Measurements from ENCODE around the gene SERTAD3. TPM values are rescaled to one million over a fixed set of nuclear protein-coding genes. Genes with fewer than 3 reads are reported as not detected.

Gene SERTAD3
- total and polyA plus RNA-seq, 2 donors (not counting 3 experiments of a cell fraction or from before 2014, with no cell fraction given), result 13.3 to 29.9 TPM

DNA sequence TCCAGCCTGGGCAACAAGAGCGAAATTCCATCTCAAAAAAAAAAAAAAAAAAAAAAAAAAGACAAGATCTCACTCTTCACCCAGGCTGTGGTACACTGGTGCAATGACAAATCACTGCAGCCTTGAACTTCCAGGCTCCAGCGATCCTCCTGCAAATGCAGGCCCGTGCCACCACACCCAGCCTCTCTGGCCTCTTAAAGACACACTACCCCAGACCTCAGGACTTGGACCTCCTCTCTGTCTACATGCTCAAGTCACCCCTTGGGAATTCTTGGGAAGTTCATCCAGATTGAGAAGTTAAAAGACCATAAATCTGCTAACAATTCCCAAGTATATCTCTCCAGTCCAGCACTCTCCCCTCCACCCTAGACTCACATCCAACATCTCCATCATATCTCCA, 43.6 kb downstream of the SERTAD3 start:
- no peaks in the 10 kb centered on the region for H3K9me3 ChIP-seq (replicated peaks; ENCODE audit: control insufficient read depth, insufficient read depth, low read length)
- no peak overlapping the region for H2AFZ ChIP-seq (ENCODE audit: low read depth, low read length)
- FAIRE-seq (no peak), DNase-seq (ENCODE audit: low read depth, low spot score) (no peak)
- H3K79me2 ChIP-seq (ENCODE audit: control insufficient read depth, insufficient read depth, low read length), result no peaks in the 10 kb centered on the region
- H3K27ac ChIP-seq (ENCODE audit: insufficient read depth, low read depth, low read length), result no peak overlapping the region
- POLR2A ChIA-PET, result no interaction called here
- H4K20me1 ChIP-seq (replicated peaks; ENCODE audit: control insufficient read depth, extremely low read depth, insufficient read depth, low read length), result no peaks in the 10 kb centered on the region
- no peak overlapping the region for H3K9ac ChIP-seq (replicated peaks; ENCODE audit: extremely low read depth, insufficient read depth, low read length)
- CTCF ChIA-PET, result no interaction called here
- H3K27me3 ChIP-seq (ENCODE audit: control insufficient read depth in 2 of 2, insufficient read depth in 2 of 2, low read length in 2 of 2), result no peaks in the 10 kb centered on the region
- intact Hi-C loops (cut with micrococcal nuclease) (loop anchor here (5.0 kb wide), 3 partner anchors 33 to 308 kb away; partner anchors contain the start of genes C19orf47, PLD3 and ZNF780A), dilution Hi-C loops (cut with MboI; ENCODE audit: extremely low pct_ligation_motif_present, low sequenced_read_pairs) (no loop called here)
- no peaks in the 10 kb centered on the region for H3K36me3 ChIP-seq (ENCODE audit: control insufficient read depth in 2 of 2, extremely low read depth in 1 of 2, insufficient read depth in 2 of 2, low read length in 2 of 2)
- H3K4me1 ChIP-seq (ENCODE audit: control insufficient read depth, extremely low read depth, insufficient read depth, low read length), result peaks cover 2% of the 10 kb centered on the region
- H3K9me1 ChIP-seq (replicated peaks; ENCODE audit: control insufficient read depth, extremely low read depth, insufficient read depth, low read length), result no peaks in the 10 kb centered on the region
- TF ChIP-seq EZH2 (IDR thresholded peaks at IDR 0.05; ENCODE audit: borderline replicate concordance, low read depth, low read length, severe bottlenecking), result no peak
- TF ChIP-seq JUN (IDR thresholded peaks at IDR 0.05; ENCODE audit: borderline replicate concordance, insufficient read depth, insufficient read length, low read depth), result no peak
- TF ChIP-seq GATA2 (IDR thresholded peaks at IDR 0.05; ENCODE audit: insufficient read depth, insufficient read length, low read depth, low read length), result no peak
- no peak for TF ChIP-seq POLR2AphosphoS5 (IDR thresholded peaks at IDR 0.05; ENCODE audit: insufficient read depth, low read depth, low read length)
- no peak for TF ChIP-seq FOS (IDR thresholded peaks at IDR 0.05; ENCODE audit: borderline replicate concordance, insufficient read depth, low read length)
- TF ChIP-seq MYC (IDR thresholded peaks at IDR 0.05; ENCODE audit: low read depth, low read length), result no peak
- TF ChIP-seq, protein P1, sequence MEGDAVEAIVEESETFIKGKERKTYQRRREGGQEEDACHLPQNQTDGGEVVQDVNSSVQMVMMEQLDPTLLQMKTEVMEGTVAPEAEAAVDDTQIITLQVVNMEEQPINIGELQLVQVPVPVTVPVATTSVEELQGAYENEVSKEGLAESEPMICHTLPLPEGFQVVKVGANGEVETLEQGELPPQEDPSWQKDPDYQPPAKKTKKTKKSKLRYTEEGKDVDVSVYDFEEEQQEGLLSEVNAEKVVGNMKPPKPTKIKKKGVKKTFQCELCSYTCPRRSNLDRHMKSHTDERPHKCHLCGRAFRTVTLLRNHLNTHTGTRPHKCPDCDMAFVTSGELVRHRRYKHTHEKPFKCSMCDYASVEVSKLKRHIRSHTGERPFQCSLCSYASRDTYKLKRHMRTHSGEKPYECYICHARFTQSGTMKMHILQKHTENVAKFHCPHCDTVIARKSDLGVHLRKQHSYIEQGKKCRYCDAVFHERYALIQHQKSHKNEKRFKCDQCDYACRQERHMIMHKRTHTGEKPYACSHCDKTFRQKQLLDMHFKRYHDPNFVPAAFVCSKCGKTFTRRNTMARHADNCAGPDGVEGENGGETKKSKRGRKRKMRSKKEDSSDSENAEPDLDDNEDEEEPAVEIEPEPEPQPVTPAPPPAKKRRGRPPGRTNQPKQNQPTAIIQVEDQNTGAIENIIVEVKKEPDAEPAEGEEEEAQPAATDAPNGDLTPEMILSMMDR (IDR thresholded peaks at IDR 0.05; ENCODE audit: extremely low read depth in 1 of 2, insufficient read depth in 1 of 2, low read depth in 1 of 2, low read length in 2 of 2), result no peak
- no peak for TF ChIP-seq POLR2A (IDR thresholded peaks at IDR 0.05; ENCODE audit: low read depth, low read length)
- TF ChIP-seq, protein P2, sequence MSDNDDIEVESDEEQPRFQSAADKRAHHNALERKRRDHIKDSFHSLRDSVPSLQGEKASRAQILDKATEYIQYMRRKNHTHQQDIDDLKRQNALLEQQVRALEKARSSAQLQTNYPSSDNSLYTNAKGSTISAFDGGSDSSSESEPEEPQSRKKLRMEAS (IDR thresholded peaks at IDR 0.05; ENCODE audit: insufficient read depth, insufficient read length), result no peak
- H3K4me3 ChIP-seq (replicated peaks in 1 of 3; ENCODE audit: insufficient read depth in 1 of 3, low read depth in 1 of 3, low read length in 3 of 3), result no peak overlapping the region
- H3K4me2 ChIP-seq (ENCODE audit: insufficient read depth, low read length), result no peak overlapping the region
- no TSS peak for BruUV-seq (replicated peaks)

Data from endothelial cell of umbilical vein (primary cell).